GM23338 (cell line): ENCODE results near the gene ZFYVE27.

Experiments
- CREB1 ChIP-seq: fragments of 250-450 bp; sonication (Bioruptor Pico); IDR thresholded peaks from 2 replicates; pipeline ENCODE4 v1.5.0; 2020; ENCODE audit warnings: low read depth, mild to moderate bottlenecking, moderate library complexity
- ETS1 ChIP-seq: IDR thresholded peaks from 2 replicates; pipeline ENCODE4 v1.6.1; 2016; ENCODE audit warnings: antibody characterized with exemption
- EZH2 ChIP-seq: fragments of 200-600 bp; sonication (generic); IDR thresholded peaks from one replicate; pipeline ENCODE4 v1.8.0; 2017; ENCODE audit warnings: antibody characterized with exemption, mild to moderate bottlenecking, low read depth; ENCODE audit not compliant: unreplicated experiment
- EZH2phosphoT487 ChIP-seq: fragments of 200-600 bp; sonication (generic); IDR thresholded peaks from one replicate; pipeline ENCODE4 v1.8.1; 2018; ENCODE audit warnings: antibody characterized with exemption; ENCODE audit not compliant: unreplicated experiment
- JUNB ChIP-seq: IDR thresholded peaks from one replicate; pipeline ENCODE4 v1.6.1; 2016; ENCODE audit warnings: antibody characterized with exemption; ENCODE audit not compliant: unreplicated experiment
- NANOG ChIP-seq: IDR thresholded peaks from 2 replicates; pipeline ENCODE4 v1.6.1; 2016; ENCODE audit warnings: antibody characterized with exemption, borderline replicate concordance
- POLR2AphosphoS5 ChIP-seq: IDR thresholded peaks from 2 replicates; pipeline ENCODE4 v1.6.1; 2016; ENCODE audit warnings: antibody characterized with exemption, low read depth
- STAT1 ChIP-seq: IDR thresholded peaks from one replicate; pipeline ENCODE4 v1.6.1; 2016; ENCODE audit warnings: antibody characterized with exemption; ENCODE audit not compliant: unreplicated experiment
- ZNF114 ChIP-seq: fragments of 250-450 bp; sonication (Bioruptor Pico); IDR thresholded peaks from 2 replicates; pipeline ENCODE4 v1.5.0; 2020; ENCODE audit warnings: mild to moderate bottlenecking, moderate library complexity
- ZNF331 ChIP-seq: fragments of 250-450 bp; sonication (Bioruptor Pico); IDR thresholded peaks from 2 replicates; pipeline ENCODE4 v1.5.0; 2020; ENCODE audit warnings: low read depth, mild to moderate bottlenecking, moderate library complexity
- TF ChIP-seq, protein P1 (sequence below), 2 experiments: fragments of 200-600 bp in 1 of 2; sonication (generic) in 1 of 2; conservative IDR thresholded peaks; 2 replicates each; pipeline versions ENCODE4 v1.5.1 to v1.6.1; 2016 to 2017; ENCODE audit warnings: antibody characterized with exemption in 2 of 2, low read depth in 2 of 2, mild to moderate bottlenecking in 2 of 2, moderate library complexity in 1 of 2
- TF ChIP-seq, protein P2 (sequence below): IDR thresholded peaks from one replicate; pipeline ENCODE4 v1.6.1; 2018; ENCODE audit warnings: antibody characterized with exemption; ENCODE audit not compliant: unreplicated experiment
- TF ChIP-seq, protein P3 (sequence below): fragments of 250-450 bp; sonication (Bioruptor Pico); IDR thresholded peaks from 2 replicates; pipeline ENCODE4 v1.5.0; 2020; ENCODE audit warnings: mild to moderate bottlenecking, moderate library complexity

GRCh38 chr10:97781618-97782331, 44.8 kb downstream of the ZFYVE27 start:
- TF ChIP-seq POLR2AphosphoS5, result no peak
- TF ChIP-seq, protein P1, sequence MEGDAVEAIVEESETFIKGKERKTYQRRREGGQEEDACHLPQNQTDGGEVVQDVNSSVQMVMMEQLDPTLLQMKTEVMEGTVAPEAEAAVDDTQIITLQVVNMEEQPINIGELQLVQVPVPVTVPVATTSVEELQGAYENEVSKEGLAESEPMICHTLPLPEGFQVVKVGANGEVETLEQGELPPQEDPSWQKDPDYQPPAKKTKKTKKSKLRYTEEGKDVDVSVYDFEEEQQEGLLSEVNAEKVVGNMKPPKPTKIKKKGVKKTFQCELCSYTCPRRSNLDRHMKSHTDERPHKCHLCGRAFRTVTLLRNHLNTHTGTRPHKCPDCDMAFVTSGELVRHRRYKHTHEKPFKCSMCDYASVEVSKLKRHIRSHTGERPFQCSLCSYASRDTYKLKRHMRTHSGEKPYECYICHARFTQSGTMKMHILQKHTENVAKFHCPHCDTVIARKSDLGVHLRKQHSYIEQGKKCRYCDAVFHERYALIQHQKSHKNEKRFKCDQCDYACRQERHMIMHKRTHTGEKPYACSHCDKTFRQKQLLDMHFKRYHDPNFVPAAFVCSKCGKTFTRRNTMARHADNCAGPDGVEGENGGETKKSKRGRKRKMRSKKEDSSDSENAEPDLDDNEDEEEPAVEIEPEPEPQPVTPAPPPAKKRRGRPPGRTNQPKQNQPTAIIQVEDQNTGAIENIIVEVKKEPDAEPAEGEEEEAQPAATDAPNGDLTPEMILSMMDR (conservative IDR thresholded peaks at IDR 0.05; ENCODE audit: low read depth in 2 of 2), result no peak
- TF ChIP-seq EZH2phosphoT487, result no peak
- TF ChIP-seq ETS1, result no peak
- TF ChIP-seq, protein P2, sequence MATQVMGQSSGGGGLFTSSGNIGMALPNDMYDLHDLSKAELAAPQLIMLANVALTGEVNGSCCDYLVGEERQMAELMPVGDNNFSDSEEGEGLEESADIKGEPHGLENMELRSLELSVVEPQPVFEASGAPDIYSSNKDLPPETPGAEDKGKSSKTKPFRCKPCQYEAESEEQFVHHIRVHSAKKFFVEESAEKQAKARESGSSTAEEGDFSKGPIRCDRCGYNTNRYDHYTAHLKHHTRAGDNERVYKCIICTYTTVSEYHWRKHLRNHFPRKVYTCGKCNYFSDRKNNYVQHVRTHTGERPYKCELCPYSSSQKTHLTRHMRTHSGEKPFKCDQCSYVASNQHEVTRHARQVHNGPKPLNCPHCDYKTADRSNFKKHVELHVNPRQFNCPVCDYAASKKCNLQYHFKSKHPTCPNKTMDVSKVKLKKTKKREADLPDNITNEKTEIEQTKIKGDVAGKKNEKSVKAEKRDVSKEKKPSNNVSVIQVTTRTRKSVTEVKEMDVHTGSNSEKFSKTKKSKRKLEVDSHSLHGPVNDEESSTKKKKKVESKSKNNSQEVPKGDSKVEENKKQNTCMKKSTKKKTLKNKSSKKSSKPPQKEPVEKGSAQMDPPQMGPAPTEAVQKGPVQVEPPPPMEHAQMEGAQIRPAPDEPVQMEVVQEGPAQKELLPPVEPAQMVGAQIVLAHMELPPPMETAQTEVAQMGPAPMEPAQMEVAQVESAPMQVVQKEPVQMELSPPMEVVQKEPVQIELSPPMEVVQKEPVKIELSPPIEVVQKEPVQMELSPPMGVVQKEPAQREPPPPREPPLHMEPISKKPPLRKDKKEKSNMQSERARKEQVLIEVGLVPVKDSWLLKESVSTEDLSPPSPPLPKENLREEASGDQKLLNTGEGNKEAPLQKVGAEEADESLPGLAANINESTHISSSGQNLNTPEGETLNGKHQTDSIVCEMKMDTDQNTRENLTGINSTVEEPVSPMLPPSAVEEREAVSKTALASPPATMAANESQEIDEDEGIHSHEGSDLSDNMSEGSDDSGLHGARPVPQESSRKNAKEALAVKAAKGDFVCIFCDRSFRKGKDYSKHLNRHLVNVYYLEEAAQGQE, result no peak
- no peak for TF ChIP-seq EZH2
- TF ChIP-seq JUNB, result no peak
- TF ChIP-seq STAT1, result no peak
- TF ChIP-seq CREB1, result no peak
- no peak for TF ChIP-seq ZNF331
- TF ChIP-seq ZNF114 (CRISPR knock-in tag), result no peak
- TF ChIP-seq NANOG, result no peak
- TF ChIP-seq, protein P3, sequence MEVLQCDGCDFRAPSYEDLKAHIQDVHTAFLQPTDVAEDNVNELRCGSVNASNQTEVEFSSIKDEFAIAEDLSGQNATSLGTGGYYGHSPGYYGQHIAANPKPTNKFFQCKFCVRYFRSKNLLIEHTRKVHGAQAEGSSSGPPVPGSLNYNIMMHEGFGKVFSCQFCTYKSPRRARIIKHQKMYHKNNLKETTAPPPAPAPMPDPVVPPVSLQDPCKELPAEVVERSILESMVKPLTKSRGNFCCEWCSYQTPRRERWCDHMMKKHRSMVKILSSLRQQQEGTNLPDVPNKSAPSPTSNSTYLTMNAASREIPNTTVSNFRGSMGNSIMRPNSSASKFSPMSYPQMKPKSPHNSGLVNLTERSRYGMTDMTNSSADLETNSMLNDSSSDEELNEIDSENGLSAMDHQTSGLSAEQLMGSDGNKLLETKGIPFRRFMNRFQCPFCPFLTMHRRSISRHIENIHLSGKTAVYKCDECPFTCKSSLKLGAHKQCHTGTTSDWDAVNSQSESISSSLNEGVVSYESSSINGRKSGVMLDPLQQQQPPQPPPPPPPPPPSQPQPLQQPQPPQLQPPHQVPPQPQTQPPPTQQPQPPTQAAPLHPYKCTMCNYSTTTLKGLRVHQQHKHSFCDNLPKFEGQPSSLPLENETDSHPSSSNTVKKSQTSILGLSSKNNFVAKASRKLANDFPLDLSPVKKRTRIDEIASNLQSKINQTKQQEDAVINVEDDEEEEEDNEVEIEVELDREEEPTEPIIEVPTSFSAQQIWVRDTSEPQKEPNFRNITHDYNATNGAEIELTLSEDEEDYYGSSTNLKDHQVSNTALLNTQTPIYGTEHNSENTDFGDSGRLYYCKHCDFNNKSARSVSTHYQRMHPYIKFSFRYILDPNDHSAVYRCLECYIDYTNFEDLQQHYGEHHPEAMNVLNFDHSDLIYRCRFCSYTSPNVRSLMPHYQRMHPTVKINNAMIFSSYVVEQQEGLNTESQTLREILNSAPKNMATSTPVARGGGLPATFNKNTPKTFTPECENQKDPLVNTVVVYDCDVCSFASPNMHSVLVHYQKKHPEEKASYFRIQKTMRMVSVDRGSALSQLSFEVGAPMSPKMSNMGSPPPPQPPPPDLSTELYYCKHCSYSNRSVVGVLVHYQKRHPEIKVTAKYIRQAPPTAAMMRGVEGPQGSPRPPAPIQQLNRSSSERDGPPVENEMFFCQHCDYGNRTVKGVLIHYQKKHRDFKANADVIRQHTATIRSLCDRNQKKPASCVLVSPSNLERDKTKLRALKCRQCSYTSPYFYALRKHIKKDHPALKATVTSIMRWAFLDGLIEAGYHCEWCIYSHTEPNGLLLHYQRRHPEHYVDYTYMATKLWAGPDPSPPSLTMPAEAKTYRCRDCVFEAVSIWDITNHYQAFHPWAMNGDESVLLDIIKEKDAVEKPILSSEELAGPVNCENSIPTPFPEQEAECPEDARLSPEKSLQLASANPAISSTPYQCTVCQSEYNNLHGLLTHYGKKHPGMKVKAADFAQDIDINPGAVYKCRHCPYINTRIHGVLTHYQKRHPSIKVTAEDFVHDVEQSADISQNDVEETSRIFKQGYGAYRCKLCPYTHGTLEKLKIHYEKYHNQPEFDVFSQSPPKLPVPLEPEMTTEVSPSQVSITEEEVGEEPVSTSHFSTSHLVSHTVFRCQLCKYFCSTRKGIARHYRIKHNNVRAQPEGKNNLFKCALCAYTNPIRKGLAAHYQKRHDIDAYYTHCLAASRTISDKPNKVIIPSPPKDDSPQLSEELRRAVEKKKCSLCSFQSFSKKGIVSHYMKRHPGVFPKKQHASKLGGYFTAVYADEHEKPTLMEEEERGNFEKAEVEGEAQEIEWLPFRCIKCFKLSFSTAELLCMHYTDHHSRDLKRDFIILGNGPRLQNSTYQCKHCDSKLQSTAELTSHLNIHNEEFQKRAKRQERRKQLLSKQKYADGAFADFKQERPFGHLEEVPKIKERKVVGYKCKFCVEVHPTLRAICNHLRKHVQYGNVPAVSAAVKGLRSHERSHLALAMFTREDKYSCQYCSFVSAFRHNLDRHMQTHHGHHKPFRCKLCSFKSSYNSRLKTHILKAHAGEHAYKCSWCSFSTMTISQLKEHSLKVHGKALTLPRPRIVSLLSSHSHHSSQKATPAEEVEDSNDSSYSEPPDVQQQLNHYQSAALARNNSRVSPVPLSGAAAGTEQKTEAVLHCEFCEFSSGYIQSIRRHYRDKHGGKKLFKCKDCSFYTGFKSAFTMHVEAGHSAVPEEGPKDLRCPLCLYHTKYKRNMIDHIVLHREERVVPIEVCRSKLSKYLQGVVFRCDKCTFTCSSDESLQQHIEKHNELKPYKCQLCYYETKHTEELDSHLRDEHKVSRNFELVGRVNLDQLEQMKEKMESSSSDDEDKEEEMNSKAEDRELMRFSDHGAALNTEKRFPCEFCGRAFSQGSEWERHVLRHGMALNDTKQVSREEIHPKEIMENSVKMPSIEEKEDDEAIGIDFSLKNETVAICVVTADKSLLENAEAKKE (CRISPR knock-in tag), result no peak
